Neutrophil (primary cell): ENCODE results near the gene STN1.

ENCODE experiments used
- H3K27ac ChIP-seq: fragments of 200-600 bp; sonication (generic); 2 replicates; pipeline ENCODE4 v1.5.1; 2016; ENCODE audit warnings: mild to moderate bottlenecking, moderate library complexity
- H3K27me3 ChIP-seq: fragments of 200-600 bp; sonication (generic); 2 replicates; pipeline ENCODE4 v1.6.0; 2016; ENCODE audit warnings: mild to moderate bottlenecking
- H3K36me3 ChIP-seq: fragments of 200-600 bp; sonication (generic); 2 replicates; pipeline ENCODE4 v1.5.1; 2017
- H3K4me1 ChIP-seq, 2 experiments: fragments of 200-600 bp in 1 of 2; sonication (generic) in 1 of 2; 1 replicate in 1 of 2; 2 replicates in 1 of 2; pipeline versions ENCODE4 v1.5.1 to v1.6.1; 2013 to 2016; ENCODE audit warnings: low read depth in 1 of 2, low read length in 1 of 2, mild to moderate bottlenecking in 1 of 2, moderate library complexity in 1 of 2; ENCODE audit not compliant: control insufficient read depth in 1 of 2, insufficient read depth in 1 of 2
- H3K4me3 ChIP-seq, 2 experiments: fragments of 200-600 bp in 1 of 2; sonication (generic) in 1 of 2; 1 replicate in 1 of 2; 2 replicates in 1 of 2; pipeline ENCODE4 v1.5.1; 2013 to 2016; ENCODE audit warnings: low read depth in 1 of 2, low read length in 1 of 2, mild to moderate bottlenecking in 1 of 2, moderate library complexity in 1 of 2
- H3K9me3 ChIP-seq: fragments of 200-600 bp; sonication (generic); 2 replicates; pipeline ENCODE4 v1.5.1; 2016
- TF ChIP-seq, protein P1 (sequence below): fragments of 200-600 bp; sonication (generic); IDR thresholded peaks from 2 replicates; pipeline ENCODE4 v1.5.1; 2016; ENCODE audit warnings: antibody characterized with exemption

Gene STN1

DNA sequence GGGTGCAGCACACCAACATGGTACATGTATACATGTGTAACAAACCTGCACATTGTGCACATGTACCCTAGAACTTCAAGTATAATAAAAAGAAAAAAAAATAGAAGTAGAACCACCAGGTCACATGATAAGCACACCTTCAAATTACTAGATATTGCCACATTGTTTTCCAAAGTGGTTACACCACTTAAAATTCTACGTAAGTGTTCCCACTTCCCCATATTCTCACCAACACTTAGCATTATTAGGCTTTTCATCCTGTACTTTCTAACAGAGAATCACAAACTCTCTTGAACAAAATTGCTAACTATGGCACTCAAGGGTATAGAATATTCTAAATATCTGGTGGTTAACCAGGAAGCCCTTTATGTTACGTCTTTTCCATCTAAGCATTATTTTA lies 85.2 kb downstream of the STN1 start:
- H3K9me3 ChIP-seq: peaks cover 6% of the 10 kb centered on the region
- H3K36me3 ChIP-seq: no peaks in the 10 kb centered on the region
- H3K4me3 ChIP-seq: no peak overlapping the region
- H3K4me1 ChIP-seq: no peaks in the 10 kb centered on the region
- no peak overlapping the region for H3K27ac ChIP-seq
- peaks cover 11% of the 10 kb centered on the region for H3K27me3 ChIP-seq
- TF ChIP-seq, protein P1, sequence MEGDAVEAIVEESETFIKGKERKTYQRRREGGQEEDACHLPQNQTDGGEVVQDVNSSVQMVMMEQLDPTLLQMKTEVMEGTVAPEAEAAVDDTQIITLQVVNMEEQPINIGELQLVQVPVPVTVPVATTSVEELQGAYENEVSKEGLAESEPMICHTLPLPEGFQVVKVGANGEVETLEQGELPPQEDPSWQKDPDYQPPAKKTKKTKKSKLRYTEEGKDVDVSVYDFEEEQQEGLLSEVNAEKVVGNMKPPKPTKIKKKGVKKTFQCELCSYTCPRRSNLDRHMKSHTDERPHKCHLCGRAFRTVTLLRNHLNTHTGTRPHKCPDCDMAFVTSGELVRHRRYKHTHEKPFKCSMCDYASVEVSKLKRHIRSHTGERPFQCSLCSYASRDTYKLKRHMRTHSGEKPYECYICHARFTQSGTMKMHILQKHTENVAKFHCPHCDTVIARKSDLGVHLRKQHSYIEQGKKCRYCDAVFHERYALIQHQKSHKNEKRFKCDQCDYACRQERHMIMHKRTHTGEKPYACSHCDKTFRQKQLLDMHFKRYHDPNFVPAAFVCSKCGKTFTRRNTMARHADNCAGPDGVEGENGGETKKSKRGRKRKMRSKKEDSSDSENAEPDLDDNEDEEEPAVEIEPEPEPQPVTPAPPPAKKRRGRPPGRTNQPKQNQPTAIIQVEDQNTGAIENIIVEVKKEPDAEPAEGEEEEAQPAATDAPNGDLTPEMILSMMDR: no peak
